Measurements from ENCODE around the gene HSPH1.

Gene HSPH1

DNA sequence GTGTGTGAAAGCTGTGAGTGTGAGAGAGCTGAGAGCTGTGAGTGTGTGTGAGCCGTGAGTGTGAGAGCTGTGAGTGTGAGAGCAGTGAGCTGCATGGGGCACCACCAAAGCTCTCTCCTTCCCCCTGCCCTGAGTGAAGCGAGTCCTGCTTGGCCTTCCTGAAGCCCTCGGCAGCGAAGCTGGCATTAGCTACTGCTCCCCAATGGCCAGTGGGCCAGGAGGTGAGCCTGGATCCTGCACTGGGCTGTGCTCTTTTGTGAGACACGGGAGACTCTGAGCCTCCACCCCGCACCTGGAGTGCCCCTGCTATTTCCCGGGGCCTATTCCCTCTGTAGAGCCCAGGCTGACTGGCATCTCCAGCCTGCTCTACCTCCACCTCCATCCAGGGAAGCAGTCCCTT, 51.5 kb downstream of the HSPH1 start:
- no peak overlapping the region for H3K4me3 ChIP-seq (ENCODE audit: low read depth, low read length)
- no peak for TF ChIP-seq CTCF (IDR thresholded peaks at IDR 0.05; ENCODE audit: low read depth, low read length)

DNA sequence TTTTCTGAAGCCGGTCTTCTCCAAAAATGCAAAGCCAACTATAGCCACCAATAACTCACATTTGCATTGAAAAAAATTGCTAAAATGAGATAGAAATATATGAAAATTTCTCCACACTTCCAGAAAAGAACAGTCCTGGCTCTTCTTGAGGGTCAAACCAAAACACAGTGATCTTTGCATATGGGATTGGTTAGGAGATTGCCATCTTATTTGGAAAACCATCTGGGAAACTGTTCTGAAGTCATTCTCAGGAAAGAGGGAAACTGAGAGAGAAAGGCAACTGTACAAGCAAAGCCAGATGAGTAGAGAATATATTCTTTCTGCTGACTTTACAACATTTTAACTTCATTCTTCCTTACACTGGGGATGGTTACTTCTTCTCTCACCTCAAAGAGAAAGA, 54.6 kb downstream of the HSPH1 start:
- no peak for TF ChIP-seq CTCF (IDR thresholded peaks at IDR 0.05; ENCODE audit: low read depth, low read length)
- H3K4me3 ChIP-seq (ENCODE audit: low read depth, low read length): no peak overlapping the region

- no peak overlapping the region for H3K4me3 ChIP-seq (ENCODE audit: low read depth, low read length)
- no peak for TF ChIP-seq CTCF (IDR thresholded peaks at IDR 0.05; ENCODE audit: low read depth, low read length)
These were observed 55.8 kb downstream of the HSPH1 start for GRCh38 chr13:31105856-31106255.

DNA sequence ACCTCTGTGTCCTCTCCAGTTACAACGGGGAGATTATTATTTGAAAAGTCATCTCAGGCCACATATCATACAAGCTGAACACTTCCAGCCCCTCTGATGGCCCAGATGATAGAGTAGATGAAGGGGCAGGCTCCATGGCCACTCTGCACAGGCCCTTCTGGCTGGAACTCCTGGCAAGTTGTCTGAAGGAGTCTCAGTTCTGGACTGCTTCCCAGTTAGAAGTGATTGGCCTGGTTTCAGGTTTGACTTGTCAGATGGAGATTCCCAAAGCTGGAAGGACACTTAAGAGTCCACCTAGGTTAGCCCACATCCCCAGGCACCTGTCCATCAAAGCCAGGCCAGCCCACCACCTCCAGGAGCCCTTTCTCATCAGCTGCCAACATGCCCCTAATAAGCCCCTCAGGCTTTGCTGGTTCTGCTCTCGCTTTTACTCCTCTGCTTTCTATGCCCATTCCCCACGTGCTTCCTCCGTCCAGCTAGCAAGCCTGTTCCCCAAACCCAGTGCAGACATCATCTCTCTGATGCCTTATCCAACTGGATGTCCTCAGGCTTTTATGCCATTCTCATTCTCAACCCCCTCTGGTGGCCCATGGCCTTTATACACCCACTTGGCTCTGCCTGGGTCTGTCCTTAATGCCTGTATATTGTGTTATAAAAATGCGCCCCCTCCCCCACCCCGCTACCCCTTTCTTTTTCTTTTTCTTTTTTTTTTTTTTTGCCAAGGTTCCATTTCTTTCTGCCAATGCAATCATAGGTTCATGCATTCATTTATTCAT, 56.5 kb downstream of the HSPH1 start:
- no peak for TF ChIP-seq CTCF (IDR thresholded peaks at IDR 0.05; ENCODE audit: low read depth, low read length)
- H3K4me3 ChIP-seq (ENCODE audit: low read depth, low read length): no peak overlapping the region

DNA sequence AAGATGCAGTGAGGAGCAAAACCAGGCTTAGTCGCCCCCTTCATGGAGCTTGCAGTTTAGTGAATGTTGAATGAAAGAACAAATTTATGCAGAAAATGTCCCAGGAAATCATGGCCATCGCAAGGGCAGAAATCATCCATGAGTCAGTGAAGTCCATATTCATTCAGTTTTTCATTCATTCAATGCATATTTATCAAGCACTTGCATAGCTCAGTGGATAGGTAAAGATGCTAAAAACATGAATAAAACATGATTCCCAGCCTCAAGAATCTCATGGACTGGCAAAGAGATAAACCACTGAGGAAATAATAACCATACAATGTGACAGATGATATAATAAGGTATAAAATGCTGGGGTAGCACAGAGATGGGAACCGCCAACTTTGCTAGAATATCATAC, 58.8 kb downstream of the HSPH1 start:
- TF ChIP-seq CTCF (IDR thresholded peaks at IDR 0.05; ENCODE audit: low read depth, low read length): no peak
- no peak overlapping the region for H3K4me3 ChIP-seq (ENCODE audit: low read depth, low read length)

GRCh38 chr13:31101472-31102170, 60.1 kb downstream of the HSPH1 start:
- no peak overlapping the region for H3K4me3 ChIP-seq (ENCODE audit: low read depth, low read length)

More at GRCh38 chr13:31101472-31102170, 60.1 kb downstream of the HSPH1 start:
- TF ChIP-seq CTCF (IDR thresholded peaks at IDR 0.05; ENCODE audit: low read depth, low read length): no peak
